ENCODE data around the gene GALNTL6.

GALNTL6 gene

GRCh38 chr4:172982151-172982590, 1169.0 kb downstream of the GALNTL6 start:
- no peak overlapping the region for H3K4me3 ChIP-seq (replicated peaks; ENCODE audit: insufficient read depth, low read length)
- DNase-seq (ENCODE audit: low read depth in 1 of 2, low spot score in 1 of 2): no peak
- no peak overlapping the region for H3K27ac ChIP-seq (replicated peaks)
- TF ChIP-seq CTCF (IDR thresholded peaks at IDR 0.05; ENCODE audit: insufficient read depth, low read length): no peak
- TF ChIP-seq GABPA (IDR thresholded peaks at IDR 0.05; ENCODE audit: low read depth): no peak
- TF ChIP-seq REST (IDR thresholded peaks at IDR 0.05; ENCODE audit: insufficient replicate concordance, low read depth): no peak
- no peak for TF ChIP-seq POLR2AphosphoS5 (IDR thresholded peaks at IDR 0.05; ENCODE audit: low read depth)
- TF ChIP-seq SPI1 (IDR thresholded peaks at IDR 0.05; ENCODE audit: borderline replicate concordance, low read depth): no peak
- H3K27me3 ChIP-seq (ENCODE audit: insufficient read depth, poor library complexity, severe bottlenecking): no peaks in the 10 kb centered on the region

- H3K4me3 ChIP-seq (replicated peaks; ENCODE audit: insufficient read depth, low read length): no peak overlapping the region
- H3K27ac ChIP-seq (replicated peaks): no peak overlapping the region
- no peak for DNase-seq (ENCODE audit: low read depth in 1 of 2, low spot score in 1 of 2)
- TF ChIP-seq CTCF (IDR thresholded peaks at IDR 0.05; ENCODE audit: insufficient read depth, low read length): no peak
- no peak for TF ChIP-seq GABPA (IDR thresholded peaks at IDR 0.05; ENCODE audit: low read depth)
- TF ChIP-seq SPI1 (IDR thresholded peaks at IDR 0.05; ENCODE audit: borderline replicate concordance, low read depth): no peak
- no peak for TF ChIP-seq POLR2AphosphoS5 (IDR thresholded peaks at IDR 0.05; ENCODE audit: low read depth)
- no peak for TF ChIP-seq REST (IDR thresholded peaks at IDR 0.05; ENCODE audit: insufficient replicate concordance, low read depth)
- no peaks in the 10 kb centered on the region for H3K27me3 ChIP-seq (ENCODE audit: insufficient read depth, poor library complexity, severe bottlenecking)
Measured at GRCh38 chr4:172983014-172983413, 1169.8 kb downstream of the GALNTL6 start.

GRCh38 chr4:172983631-172984030, 1170.4 kb downstream of the GALNTL6 start:
- Histone ChIP-seq H3K4me3 (replicated peaks; ENCODE audit: insufficient read depth, low read length) (no peak overlapping the region), H3K27ac (replicated peaks) (no peak overlapping the region), H3K27me3 (ENCODE audit: insufficient read depth, poor library complexity, severe bottlenecking) (no peaks in the 10 kb centered on the region)
- TF ChIP-seq SPI1 (IDR thresholded peaks at IDR 0.05; ENCODE audit: borderline replicate concordance, low read depth) (no peak), POLR2AphosphoS5 (IDR thresholded peaks at IDR 0.05; ENCODE audit: low read depth) (no peak), CTCF (IDR thresholded peaks at IDR 0.05; ENCODE audit: insufficient read depth, low read length) (no peak), GABPA (IDR thresholded peaks at IDR 0.05; ENCODE audit: low read depth) (no peak), REST (IDR thresholded peaks at IDR 0.05; ENCODE audit: insufficient replicate concordance, low read depth) (no peak)
- no peak for DNase-seq (ENCODE audit: low read depth in 1 of 2, low spot score in 1 of 2)

Measured in HL-60 (cell line).